Fibroblast of pulmonary artery (primary cell): ENCODE data around the gene SSR2.

ENCODE experiments used
- DNase-seq: peaks from one replicate; pipeline ENCODE4 v3.0.0-alpha.2; 2010; ENCODE audit warnings: low read depth
- H3K4me3 ChIP-seq: replicated peaks from 2 replicates; pipeline ENCODE4 v1.5.1; 2011; ENCODE audit warnings: low read depth, mild to moderate bottlenecking, control low read depth, low read length, moderate library complexity
- TF ChIP-seq, protein P1 (sequence below): IDR thresholded peaks from 2 replicates; pipeline ENCODE4 v1.5.1; 2011; ENCODE audit warnings: mild to moderate bottlenecking, control low read depth, low read length, inconsistent platforms; ENCODE audit errors: missing control alignments

The SSR2 gene

DNA sequence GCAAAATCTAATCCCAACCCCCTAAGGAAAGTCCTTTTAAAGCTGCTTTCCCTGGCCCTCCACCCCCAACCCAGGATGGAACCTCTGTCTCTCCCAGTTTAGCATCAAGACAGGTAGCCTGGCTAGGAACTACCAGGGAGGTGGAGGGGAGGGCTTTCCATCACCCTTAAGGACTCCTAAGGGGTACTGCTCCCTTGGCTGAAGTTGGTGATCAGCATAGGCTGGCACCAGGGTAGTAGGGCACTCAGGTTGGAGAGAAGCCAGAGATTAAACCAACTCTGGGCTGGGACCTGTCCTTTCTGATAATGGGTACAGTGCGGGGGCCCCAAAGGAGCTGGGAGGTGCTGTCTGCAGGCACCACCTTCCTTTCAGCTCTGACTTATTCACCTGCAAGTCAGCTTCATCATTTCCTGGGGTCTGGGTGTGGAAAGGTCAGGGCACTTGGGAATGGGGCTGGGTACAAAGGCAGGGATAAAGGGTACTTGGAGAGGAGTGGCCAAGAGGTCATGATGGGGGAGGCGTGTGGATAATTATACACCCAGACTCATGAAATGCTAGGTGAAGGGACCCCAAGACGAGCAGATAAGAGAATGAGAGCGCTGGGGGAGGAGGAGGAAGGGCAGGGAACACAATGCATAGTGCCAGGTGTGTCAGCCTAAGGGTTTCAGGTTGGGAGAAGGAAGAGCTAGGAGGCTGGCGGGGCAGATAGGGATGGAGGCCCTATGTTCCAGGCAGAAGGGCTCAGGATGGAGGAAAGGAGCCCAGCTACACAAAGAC lies 43.6 kb downstream of the SSR2 start:
- TF ChIP-seq, protein P1, sequence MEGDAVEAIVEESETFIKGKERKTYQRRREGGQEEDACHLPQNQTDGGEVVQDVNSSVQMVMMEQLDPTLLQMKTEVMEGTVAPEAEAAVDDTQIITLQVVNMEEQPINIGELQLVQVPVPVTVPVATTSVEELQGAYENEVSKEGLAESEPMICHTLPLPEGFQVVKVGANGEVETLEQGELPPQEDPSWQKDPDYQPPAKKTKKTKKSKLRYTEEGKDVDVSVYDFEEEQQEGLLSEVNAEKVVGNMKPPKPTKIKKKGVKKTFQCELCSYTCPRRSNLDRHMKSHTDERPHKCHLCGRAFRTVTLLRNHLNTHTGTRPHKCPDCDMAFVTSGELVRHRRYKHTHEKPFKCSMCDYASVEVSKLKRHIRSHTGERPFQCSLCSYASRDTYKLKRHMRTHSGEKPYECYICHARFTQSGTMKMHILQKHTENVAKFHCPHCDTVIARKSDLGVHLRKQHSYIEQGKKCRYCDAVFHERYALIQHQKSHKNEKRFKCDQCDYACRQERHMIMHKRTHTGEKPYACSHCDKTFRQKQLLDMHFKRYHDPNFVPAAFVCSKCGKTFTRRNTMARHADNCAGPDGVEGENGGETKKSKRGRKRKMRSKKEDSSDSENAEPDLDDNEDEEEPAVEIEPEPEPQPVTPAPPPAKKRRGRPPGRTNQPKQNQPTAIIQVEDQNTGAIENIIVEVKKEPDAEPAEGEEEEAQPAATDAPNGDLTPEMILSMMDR = no peak
- no peak for DNase-seq

DNA sequence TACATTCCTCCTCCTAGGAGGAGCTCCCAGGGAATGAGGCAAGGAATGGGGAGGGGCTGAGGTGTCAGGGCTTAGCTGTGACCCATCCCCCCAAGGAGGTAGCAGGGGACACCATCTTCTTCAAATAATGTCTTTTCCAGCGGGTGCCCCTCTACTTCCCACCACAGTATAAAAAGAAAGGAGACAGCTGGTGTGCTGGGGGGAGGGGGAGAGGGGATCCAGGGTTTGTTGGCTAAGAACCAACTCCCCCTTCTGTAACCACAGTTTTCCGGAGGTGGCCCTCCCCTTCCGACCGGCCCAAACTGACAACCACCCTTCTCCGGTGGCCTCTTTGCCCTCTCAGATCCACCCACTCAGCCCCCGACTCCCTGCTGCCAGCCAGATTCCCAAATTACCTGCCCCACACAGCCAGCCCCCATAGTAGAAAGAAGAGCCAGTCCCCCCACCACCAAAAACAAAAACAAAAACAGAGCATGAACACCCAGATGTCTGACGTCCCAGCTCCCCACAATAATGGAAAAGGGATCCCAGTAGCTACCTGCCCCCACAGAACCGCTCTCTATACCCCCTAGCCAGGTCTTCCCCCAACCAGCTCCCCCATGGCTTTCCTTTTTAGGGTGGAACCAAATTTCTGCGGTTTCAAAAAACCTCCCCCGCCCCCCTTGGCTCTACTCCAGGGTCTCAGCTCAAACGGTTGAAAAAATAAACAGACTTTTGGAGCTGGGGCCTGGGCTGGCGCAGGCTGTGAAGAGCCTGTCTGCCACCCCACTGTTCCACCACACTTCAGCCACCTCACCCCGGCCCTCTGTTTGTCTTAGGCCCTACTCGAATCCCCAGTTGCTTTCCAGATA lies 44.5 kb downstream of the SSR2 start:
- DNase-seq = peak; percentile 68
- H3K4me3 ChIP-seq = peak overlapping the region; percentile 87
- TF ChIP-seq, protein P1 = no peak

More for the DNA sequence above, 43.6 kb downstream of the SSR2 start:
- H3K4me3 ChIP-seq = peak overlapping the region; percentile 87

DNA sequence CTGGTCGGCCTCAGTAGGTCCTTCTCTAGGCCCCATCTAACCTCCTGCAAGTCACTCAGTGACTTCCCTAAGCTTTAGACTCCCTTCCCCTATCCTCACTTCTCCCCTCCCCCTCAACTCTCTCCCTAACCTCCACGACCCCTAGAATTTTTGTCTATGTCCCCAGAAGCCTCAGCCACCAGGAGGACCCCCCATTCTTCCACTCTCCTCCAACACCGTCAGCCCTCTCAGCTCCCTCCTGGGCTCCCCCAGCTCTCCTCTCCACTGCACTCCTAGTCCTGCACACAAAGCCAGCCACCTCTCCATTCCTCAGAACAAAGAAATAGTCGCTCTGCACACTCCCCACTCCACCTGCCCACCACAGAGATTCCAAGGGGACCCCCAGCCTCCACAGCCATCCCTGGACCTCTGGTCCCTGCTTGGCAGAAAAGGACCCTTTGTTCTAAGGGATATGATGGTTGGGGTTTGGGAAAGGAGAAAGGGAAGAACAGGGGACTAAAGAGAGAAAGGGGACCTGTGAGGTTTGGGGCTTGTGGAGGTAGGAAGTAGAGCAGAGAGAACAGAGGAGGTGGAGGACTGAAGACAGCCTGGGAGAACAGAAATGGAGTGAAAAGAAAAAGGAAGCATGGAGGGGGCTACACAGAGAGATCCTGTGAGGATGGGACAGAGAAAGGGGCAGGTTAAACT lies 45.2 kb downstream of the SSR2 start:
- no peak for DNase-seq
- peak overlapping the region; percentile 87 for H3K4me3 ChIP-seq
- TF ChIP-seq, protein P1 = no peak

DNA sequence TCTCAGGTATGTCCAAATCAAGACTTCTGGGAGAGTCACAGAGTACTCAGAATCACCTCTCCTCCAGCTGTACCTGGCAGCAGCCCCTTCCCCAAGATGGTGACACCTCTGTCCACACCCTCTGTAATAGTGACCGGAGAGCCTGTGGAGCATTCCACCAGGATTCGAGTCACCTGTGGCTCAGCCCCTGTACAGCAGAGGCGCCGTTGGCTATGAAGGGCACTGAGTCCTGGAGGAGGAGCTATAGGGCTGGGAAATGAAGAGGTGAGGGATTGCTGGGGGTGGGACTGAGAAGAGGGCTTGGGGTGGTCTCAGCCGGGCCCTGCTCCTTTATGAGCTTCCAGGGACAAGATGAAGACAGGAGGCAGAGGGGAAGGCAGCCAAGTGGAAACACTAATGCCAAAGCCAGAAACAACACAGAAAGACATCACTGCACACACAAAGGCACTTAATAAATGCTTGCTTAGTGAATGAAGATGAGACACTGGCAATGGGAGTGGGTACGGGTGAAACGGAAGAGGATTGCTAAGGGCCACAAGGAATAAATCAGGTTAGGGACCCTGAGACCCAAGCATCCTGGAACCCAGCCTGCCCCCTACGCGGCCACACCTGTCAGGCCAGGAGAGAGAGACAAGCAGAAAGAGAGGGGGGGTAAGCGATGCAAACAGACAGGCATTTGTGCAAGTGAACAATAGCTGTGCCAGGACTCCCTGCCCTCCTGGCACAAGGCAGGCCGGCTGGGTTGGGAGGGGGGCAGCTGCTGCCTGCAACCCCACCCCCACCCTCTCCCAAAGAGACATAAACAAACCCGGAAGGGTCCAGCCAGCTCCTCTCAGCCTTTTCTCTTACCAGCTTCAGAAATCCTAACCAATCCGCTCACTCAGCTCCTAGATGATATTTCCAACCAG lies 46.3 kb downstream of the SSR2 start:
- no peak for DNase-seq
- peak overlapping the region; percentile 87 for H3K4me3 ChIP-seq
- TF ChIP-seq, protein P1 = no peak

DNA sequence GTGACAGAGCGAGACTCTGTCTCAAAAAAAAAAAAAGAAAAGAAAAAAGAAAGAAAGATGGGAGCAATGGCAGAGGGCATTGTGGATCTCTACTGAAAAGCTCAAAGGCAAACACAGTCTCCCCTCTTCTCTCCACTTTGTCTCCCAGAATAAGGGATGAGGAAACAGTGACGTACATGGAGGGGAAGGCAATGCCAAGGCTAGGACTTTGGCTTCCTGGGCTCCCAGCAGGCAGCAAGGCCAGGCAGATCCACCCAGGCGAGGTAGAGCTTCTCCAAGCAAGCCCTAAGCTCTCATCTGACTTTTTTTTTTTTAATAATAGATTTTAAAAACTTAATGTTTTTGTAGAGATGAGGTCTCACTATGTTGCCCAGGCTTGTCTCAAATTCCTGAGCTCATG lies 47.0 kb downstream of the SSR2 start:
- TF ChIP-seq, protein P1 = no peak
- H3K4me3 ChIP-seq = no peak overlapping the region
- no peak for DNase-seq
